ENCODE data around the gene TPSD1.
"Not testable (repeated sequence)": the region's sequence is repeated elsewhere in the genome, so short reads cannot be mapped to it uniquely, and the experiment has no call there.

The TPSD1 gene

GRCh38 chr16:1263591-1264344, 7.9 kb downstream of the TPSD1 start:
- no peak for DNase-seq

DNA sequence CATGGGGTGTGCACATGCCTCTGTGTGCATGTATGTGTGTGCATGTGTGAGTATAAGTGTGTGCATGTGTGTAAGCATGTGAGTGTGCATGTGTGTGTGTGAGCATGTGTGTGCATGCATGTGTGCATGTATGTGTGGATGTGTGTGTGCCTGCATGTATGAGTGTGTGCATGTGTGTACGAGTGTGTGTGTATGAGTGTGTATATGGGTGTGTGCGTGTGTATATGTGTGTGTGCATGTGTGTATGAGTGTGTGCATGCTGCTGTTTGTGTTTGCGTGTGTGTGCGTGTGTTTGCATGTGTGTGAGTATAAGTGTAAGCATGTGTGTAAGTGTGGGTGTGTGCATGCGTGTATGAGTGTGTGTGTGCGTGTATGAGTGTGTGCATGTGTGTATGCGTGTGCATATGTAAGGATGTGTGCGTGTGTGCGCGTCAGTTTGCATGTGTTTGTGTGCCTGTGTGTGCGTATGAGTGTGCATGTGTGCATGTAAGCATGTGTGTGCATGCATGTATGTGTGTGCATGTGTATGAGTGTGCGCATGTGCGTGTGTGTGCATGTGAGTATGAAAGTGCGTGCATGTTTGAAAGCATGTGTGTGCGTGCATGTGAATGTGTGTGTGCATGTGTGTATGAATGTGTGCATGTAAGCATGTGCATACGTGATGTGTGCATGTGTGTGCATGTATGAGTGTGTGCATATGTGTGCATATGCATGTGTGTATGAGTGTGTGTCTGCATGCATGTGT, 8.6 kb downstream of the TPSD1 start:
- no peak for DNase-seq

DNA sequence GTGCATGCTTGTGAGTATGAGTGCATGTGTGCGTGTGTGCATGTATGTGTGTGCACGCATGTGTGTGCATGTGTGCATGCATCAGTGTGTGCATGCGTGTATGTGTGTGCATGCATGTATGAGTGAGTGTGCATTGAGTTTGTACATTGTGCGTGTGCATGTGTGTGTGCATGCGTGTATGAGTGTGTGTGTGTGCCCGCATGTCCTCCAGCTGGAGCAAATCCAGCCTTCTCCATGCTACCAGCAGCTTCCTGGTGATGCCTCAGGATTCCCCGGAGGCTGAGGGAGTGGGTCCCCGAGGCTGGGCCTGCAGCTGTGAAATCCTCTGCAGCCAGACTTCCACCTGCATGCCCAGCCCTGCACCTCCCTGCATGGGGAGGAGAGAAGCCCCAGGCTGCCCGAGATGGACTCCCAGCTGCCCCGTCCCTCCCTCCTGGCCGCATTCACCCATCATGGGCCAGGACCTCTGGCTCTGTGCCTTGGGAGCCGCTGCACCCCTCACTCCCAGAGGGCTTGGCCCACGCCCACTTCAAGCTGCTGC, 9.3 kb downstream of the TPSD1 start:
- no peak for DNase-seq

DNA sequence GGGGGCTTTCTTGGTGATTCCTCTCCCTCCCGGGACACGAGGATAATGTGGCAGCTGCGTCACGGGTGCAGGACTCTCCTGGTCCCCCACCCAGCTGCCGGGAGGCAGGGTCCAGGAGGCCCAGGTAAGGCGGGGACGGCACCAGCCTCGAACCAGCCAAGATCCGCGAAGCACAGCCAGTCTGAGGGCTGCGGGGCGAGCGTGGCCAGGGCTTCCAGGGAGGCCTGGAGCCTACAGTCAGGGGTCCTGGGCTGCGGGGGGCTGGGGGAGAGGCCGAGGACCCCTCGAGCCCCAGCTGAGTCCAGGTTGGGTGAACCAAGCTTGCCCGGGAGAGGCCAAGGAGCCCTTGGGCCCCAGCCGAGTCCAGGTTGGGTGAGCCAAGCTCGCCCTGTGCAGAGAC, 10.0 kb downstream of the TPSD1 start:
- DNase-seq, result no peak

GRCh38 chr16:1269418-1269817, 13.5 kb downstream of the TPSD1 start:
- not testable (repeated sequence) for DNase-seq

DNA sequence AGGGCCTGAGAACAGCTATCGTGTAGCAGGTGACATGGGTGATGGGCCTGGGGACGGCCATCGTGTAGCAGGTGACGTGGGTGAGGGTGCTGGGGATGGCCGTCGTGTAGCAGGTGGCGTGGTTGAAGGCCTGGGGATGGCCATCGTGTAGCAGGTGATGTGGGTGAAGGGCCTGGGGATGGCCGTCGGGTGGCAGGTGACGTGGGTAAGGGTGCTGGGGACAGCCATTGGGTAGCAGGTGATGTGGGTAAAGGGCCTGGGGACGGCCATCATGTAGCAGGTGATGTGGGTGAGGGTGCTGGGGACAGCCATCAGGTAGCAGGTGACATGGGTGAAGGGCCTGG, 15.5 kb downstream of the TPSD1 start:
- no peak for DNase-seq

- DNase-seq, result not testable (repeated sequence)
Measured at GRCh38 chr16:1271724-1272413, 16.0 kb downstream of the TPSD1 start.

DNA sequence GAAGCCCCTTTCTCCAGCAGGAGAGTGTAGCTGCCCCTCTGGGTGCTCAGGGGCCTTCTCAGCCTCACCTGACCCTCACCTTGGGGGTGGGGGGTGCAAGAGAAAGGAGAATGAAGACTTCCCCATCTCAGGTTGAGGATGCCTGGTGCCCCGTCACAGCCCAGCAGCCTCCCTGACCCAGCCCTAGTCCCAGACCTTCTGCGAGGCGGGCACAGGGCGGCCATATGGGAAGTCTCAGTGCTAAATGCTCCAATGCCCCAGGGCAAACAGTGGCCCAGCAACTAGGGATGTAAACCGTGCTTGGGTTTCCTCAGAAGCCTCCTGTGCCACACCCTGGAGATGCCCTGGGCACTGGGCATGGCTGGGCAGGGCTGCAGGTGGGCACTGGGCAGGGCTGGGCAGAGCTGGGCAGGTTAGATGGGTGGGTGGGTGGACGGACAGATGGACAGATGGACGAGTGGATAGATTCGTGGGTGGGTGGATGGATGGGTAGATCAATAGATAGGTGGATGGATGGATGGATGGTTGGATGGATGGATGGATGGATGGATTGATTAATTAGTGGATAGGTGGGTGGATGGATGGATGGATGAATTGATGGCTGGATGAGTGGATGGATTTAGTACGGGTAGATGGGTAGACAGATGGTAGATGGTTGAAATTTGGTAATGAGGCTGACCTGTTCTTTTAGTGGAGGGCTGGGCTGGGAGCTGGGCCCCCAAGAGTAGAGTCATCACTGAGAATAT, 16.8 kb downstream of the TPSD1 start:
- no peak for DNase-seq

DNA sequence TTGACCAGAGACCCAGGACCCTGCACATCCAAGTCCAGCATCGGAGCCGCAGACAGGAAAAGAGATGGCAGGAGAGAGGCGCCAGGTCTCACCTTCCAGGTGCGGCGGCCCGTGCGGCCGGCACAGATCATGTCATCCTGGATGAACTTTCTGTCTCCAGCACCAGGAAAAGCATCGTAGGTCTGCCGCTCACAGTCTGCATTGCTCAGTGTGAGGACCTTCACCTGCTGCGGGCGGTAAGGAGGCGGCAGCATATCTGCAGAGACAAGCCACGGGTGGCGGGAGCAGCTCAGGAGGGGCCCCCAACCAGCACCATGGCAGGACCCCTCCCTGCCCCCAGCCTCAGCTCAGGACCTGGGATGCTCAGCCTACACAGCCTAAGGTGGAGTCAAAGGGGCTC, 17.9 kb downstream of the TPSD1 start:
- DNase-seq, result no peak

GRCh38 chr16:1274767-1275166, 18.9 kb downstream of the TPSD1 start:
- no peak for DNase-seq

DNA sequence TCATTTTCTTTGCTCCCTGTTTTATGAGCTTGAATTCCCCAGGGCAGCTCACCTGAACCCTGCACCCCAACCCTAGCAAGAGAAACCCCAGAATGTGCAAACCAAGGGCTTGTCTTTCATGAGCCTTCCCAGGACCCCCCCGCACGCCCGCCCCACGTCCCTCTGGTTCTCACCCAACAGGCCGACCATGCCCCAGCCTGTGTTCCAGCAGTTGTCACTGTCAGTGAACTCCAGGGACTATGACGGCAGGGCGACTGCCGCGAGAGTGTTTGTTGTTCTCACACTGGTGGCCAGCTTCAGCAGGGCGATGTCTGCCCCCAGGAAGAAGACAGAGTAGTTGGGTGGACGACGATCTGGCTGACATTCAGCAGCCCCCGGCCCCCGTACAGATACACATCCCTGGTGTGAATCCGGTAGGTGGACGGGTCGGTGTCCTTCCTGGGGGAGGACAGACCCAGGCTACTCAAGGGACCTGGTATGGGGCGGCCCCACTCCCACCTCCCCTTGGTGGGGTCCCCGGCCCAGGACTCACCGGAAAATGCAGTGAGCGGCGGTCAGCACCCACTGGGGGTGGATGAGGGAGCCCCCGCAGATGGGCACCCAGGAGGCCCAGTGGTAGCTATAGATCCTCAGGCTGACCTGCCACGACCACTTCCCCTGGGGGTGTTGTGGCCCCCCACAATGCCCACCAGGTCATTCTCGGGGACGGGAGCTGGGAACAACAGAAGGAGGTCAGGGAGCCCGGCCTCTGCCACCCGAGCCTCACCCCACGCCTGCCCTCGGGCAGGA, 20.1 kb downstream of the TPSD1 start:
- no peak for DNase-seq

DNA sequence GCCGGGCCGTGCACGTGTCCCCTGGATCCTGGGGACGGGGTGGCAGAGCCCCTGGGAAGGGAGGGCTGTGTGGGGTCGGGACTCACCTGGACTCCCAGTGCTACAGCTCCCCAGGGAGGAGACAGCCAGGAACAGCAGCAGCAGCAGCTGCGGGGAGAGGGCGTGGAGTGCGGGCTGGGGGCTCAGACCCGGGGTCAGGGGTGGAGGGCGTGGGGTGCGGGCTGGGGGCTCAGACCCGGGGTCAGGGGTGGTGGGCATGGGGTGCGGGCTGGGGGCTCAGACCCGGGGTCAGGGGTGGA, 20.7 kb downstream of the TPSD1 start:
- no peak for DNase-seq

- DNase-seq, result no peak
Measured at GRCh38 chr16:1277151-1277598, 21.3 kb downstream of the TPSD1 start.

DNA sequence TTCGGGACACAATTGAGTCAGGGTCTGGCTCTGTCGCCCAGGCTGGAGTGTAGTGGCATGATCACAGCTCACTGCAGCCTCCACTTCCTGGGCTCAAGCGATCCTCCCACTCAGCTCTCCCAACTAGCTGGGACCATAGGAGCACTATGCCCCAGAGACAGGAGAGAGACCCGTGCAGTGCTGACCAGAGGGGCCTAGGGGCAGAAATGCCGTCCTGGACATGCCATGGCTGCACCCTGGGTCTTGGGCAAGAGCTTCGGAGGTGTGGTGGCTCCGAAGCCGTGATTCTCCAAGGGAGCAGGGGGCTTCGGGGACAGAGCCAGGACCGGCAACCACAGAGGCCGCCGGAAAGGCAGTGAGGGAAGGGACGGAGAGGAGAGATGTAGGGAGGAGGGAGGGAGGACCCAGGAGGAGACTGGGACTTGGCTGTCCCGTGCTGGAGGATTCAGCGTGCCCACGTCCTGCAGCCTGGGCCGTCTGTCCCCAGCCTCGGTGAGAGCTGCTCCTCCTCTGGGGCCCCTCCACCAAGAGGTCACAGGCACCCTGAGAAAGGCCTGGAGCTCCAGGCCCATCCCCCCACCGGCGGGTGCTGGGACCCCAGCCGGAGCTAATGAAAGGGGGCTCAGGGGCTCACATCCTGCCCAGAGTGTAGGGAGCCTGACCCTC, 21.9 kb downstream of the TPSD1 start:
- DNase-seq, result no peak

DNA sequence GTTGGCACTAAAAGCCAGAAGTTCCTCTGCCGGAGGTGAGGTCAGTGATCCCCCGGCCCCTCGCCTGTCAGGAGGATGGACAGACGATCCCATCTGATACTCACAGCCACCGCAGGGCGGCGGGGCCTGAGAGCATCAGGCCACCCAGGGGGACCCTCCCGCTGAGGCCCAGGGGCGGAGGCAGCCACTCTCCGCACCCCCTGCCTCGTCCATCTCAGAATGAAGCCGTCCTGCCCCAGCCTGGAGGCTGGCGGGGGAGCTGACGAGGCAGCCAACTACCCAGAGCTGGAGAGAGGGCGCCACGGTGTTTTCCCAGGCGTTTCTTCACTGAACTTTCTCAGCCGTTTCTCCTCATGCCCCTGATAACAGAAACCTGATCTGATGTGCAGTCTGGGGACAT, 22.6 kb downstream of the TPSD1 start:
- DNase-seq, result no peak

DNA sequence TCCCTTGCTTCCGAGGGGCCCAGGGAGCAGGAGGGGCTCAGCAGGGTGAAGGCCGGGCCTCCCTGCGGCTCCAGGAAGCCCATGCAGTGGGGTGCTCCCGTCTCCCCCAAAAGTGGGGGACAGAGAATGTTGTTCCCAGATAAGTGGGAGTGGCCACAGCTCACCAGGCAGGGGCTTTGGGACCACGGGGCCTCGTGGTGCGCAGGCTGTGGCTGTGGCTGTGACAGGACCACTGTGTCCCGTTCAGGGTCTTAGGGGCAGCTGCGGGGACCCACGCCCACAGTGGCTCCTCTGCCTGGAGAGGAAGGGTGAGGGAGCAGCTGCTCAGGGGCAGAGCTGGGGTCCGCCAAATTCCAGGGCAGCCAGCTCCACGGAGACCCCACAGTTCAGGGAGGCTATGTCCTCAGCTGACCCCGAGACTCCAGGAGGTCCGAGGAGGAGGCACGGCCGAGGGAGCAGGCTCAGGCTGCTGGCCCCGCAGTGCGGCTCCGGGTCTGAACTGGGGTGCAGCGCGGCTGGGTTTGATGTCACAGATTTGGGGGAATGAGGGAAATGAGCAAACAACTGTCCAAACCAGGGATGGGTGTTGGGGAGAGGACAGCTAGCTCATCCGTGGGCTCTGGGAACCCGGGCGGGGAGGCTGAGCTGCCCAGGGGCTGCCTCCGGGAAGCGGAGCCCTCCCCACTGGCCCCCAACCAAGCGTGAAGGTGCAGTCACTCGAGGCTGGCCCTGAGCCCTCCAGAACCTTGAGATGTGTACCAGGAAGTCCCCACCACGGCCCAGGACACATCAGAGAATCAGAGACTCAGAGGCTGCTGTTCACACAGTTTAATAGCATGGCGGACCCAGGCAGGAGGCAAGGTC, 23.4 kb downstream of the TPSD1 start:
- DNase-seq, result no peak

DNA sequence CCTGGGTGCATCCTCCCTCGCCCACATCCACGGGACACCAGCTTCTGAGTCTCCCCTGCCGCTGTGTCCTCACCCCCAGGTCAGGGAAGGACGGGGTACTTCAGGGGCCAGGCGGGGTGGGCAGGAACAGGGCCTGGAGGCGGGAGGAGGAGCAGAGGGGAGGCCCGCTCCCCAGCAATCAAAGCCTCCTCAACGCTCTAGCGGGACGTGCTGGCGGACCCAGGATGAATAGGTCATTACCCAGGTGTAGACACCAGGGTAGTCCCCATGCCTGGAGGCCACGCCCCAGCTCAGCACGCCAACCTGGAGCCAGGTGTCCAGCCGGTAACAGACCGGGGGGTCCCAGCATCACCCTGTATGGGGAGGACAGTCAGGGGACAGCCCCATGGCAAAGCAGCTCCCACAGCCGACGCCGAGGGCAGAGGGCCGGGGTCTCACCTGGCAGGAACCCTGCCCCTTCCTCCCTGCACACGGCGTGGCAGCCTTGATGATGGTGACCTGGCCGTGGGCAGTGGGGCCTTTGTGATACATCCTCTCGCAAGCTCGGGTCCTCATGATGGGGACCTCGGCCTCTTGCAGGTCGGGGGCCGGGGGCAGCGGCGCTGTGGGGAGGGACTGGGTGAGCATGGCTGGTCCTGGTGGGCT, 24.2 kb downstream of the TPSD1 start:
- DNase-seq, result no peak

GRCh38 chr16:1280783-1281182, 24.9 kb downstream of the TPSD1 start:
- no peak for DNase-seq

GRCh38 chr16:1281517-1281916, 25.6 kb downstream of the TPSD1 start:
- no peak for DNase-seq

GRCh38 chr16:1282324-1282973, 26.6 kb downstream of the TPSD1 start:
- no peak for DNase-seq

All from hippocampal formation (tissue), 2 donors.